Right lobe of liver (tissue), 6 donors: Measurements from ENCODE around the gene ACTRT2. TPM values are rescaled to one million over a fixed set of nuclear protein-coding genes. Genes with fewer than 3 reads are reported as not detected.

Experiments used
- ATAC-seq, 4 donors: fragments of 200-7000 bp; cut with Tn5 transposase; one replicate each; pipeline ENCODE4 v1.9.1; 2020; ENCODE audit warnings: mild to moderate bottlenecking in 4 of 4, moderate library complexity in 4 of 4
- DNase-seq, 3 donors: peaks; one replicate each; pipeline ENCODE4 v3.0.0-alpha.2; 2020
- H3K27ac ChIP-seq, 3 donors: fragments of 200-600 bp; one replicate each; pipeline ENCODE4 v1.8.0; 2022
- H3K27me3 ChIP-seq, 2 donors: fragments of 200-600 bp; one replicate each; pipeline ENCODE4 v1.8.0; 2022
- H3K36me3 ChIP-seq, 4 donors: fragments of 200-600 bp; sonication (generic) in 1 of 4; one replicate each; pipeline versions ENCODE4 v1.5.1 to v1.8.0; 2017 to 2022; ENCODE audit warnings: control low read depth in 1 of 4
- H3K4me1 ChIP-seq, 4 donors: fragments of 200-600 bp; sonication (generic) in 1 of 4; one replicate each; pipeline versions ENCODE4 v1.5.1 to v1.8.0; 2017 to 2022; ENCODE audit warnings: control low read depth in 1 of 4
- H3K4me3 ChIP-seq, 3 donors: fragments of 200-600 bp; one replicate each; pipeline ENCODE4 v1.8.0; 2022
- H3K9me3 ChIP-seq, 4 donors: fragments of 200-600 bp; sonication (generic) in 1 of 4; one replicate each; pipeline versions ENCODE4 v1.5.1 to v1.8.0; 2017 to 2022; ENCODE audit warnings: control low read depth in 1 of 4
- CTCF ChIP-seq, 4 donors: fragments of 200-600 bp in 3 of 4; fragments of 450-650 bp in 1 of 4; IDR thresholded peaks; one replicate each; pipeline versions ENCODE4 v1.5.1 to v1.8.0; 2016 to 2022; ENCODE audit warnings: antibody characterized with exemption in 4 of 4, mild to moderate bottlenecking in 2 of 4
- POLR2A ChIP-seq: fragments of 450-650 bp; IDR thresholded peaks from one replicate; pipeline ENCODE4 v1.6.1; 2017; ENCODE audit warnings: antibody characterized with exemption, mild to moderate bottlenecking
- WGBS: methylation state at CpG from one replicate; pipeline ENCODE4 v1.1.6; 2018; ENCODE audit warnings: low coverage, low lambda C conversion rate; ENCODE audit not compliant: insufficient coverage; ENCODE audit errors: missing lambda C conversion rate; 5-methylcytosine and 5-hydroxymethylcytosine counted together
- intact Hi-C, 2 donors: fragments of 100-400 bp; cut with DNase I; formaldehyde crosslinking; loops; one replicate each; pipeline versions ENCODE4 v1.11.2 to v1.14.1; 2022
- total RNA-seq, 6 experiments: library from RNA; depleted of rRNA in 2 of 6; stranded (reverse); fragments of >200 nt in 2 of 6; fragmentation: NEBNext Ultra II Directional in 3 of 6; extraction: Animal tissue kit (Norgen Biotek cat#: 25700) in 3 of 6; gene quantifications; one replicate each; pipeline versions ENCODE4 v1.1.0 to v1.2.4, GENCODE V29; 2016 to 2023
- donor health status: DM: no; HTN: yes; CAD: no.
- donor health status: DM: no; HTN: no; CAD: no.
- donor health status: DM: no; HTN: no; CAD: no.
- donor health status: DM: no; HTN: yes; CAD: no.
- donor health status: DM: no; HTN: yes; CAD: no.

The ACTRT2 gene
- total RNA-seq, 6 experiments from 2014 or later, result not detected

GRCh38 chr1:3036447-3037280, 15.4 kb downstream of the ACTRT2 start:
- 5% methylated on average over 6 of the region's 22 CpGs for WGBS
- H3K27ac ChIP-seq, result no peak overlapping the region
- ATAC-seq (no peak), DNase-seq (peak in 2 of 3 donors; percentile 33 to 39)
- no peak overlapping the region for H3K4me3 ChIP-seq
- H3K4me1 ChIP-seq, result no peaks in the 10 kb centered on the region
- intact Hi-C loops, result no loop called here
- H3K36me3 ChIP-seq, result no peaks in the 10 kb centered on the region
- no peaks in the 10 kb centered on the region for H3K27me3 ChIP-seq
- TF ChIP-seq POLR2A, result no peak
- no peaks in the 10 kb centered on the region for H3K9me3 ChIP-seq

- no peak for TF ChIP-seq POLR2A
- no peak for TF ChIP-seq CTCF (IDR thresholded peaks at IDR 0.05)
- H3K27me3 ChIP-seq, result no peaks in the 10 kb centered on the region
- DNase-seq (peak in 2 of 3 donors; percentile 21 to 43), ATAC-seq (no peak)
- H3K27ac ChIP-seq, result no peak overlapping the region
- no peaks in the 10 kb centered on the region for H3K36me3 ChIP-seq
- H3K4me1 ChIP-seq, result no peaks in the 10 kb centered on the region
- intact Hi-C loops, result no loop called here
- no peak overlapping the region for H3K4me3 ChIP-seq
- 64% methylated on average over 16 of the region's 32 CpGs for WGBS
- no peaks in the 10 kb centered on the region for H3K9me3 ChIP-seq
Measured at GRCh38 chr1:3037281-3038040, 16.2 kb downstream of the ACTRT2 start.

- intact Hi-C loops, result no loop called here
- TF ChIP-seq POLR2A (no peak), CTCF (IDR thresholded peaks at IDR 0.05) (no peak)
- Histone ChIP-seq H3K9me3 (no peaks in the 10 kb centered on the region), H3K4me1 (no peaks in the 10 kb centered on the region), H3K36me3 (no peaks in the 10 kb centered on the region), H3K4me3 (no peak overlapping the region), H3K27me3 (no peaks in the 10 kb centered on the region), H3K27ac (no peak overlapping the region)
- ATAC-seq (no peak), DNase-seq (peak in 2 of 3 donors; percentile 46 to 49)
- 100% methylated on average over 1 of the region's 11 CpGs for WGBS
Measured at GRCh38 chr1:3038113-3038551, 16.9 kb downstream of the ACTRT2 start.

GRCh38 chr1:3038571-3039181, 17.4 kb downstream of the ACTRT2 start:
- DNase-seq, result peak in 1 of 3 donors; percentile 42

More at GRCh38 chr1:3038571-3039181, 17.4 kb downstream of the ACTRT2 start:
- Histone ChIP-seq H3K4me1 (no peaks in the 10 kb centered on the region), H3K36me3 (no peaks in the 10 kb centered on the region), H3K27me3 (no peaks in the 10 kb centered on the region), H3K27ac (no peak overlapping the region), H3K9me3 (no peaks in the 10 kb centered on the region), H3K4me3 (no peak overlapping the region)
- ATAC-seq, result no peak
- WGBS, result 80% methylated on average over 5 of the region's 19 CpGs
- intact Hi-C loops, result no loop called here
- no peak for TF ChIP-seq CTCF (IDR thresholded peaks at IDR 0.05)
- TF ChIP-seq POLR2A, result no peak
